Measurements from ENCODE around the gene EPN3.

- TF ChIP-seq CTCF (IDR thresholded peaks at IDR 0.05) (no peak), POLR2A (IDR thresholded peaks at IDR 0.05) (no peak), POLR2AphosphoS5 (IDR thresholded peaks at IDR 0.05) (no peak), EP300 (IDR thresholded peaks at IDR 0.05) (no peak)
Observed at GRCh38 chr17:50580646-50581045, 48.1 kb downstream of the EPN3 start.
